GM21360 (cell line): ENCODE data around the gene VAMP8.
"Not testable (repeated sequence)": the region's sequence is repeated elsewhere in the genome, so short reads cannot be mapped to it uniquely, and the experiment has no call there.

Source experiments
- ATAC-seq: cut with Tn5 transposase; IDR thresholded peaks from one replicate; pipeline ENCODE4 v1.9.1; 2021; ENCODE audit warnings: mild to moderate bottlenecking, moderate library complexity; ENCODE audit not compliant: unreplicated experiment

The VAMP8 gene

GRCh38 chr2:85597241-85597640 is 19.9 kb downstream of the VAMP8 start:
- ATAC-seq, result no peak

- ATAC-seq, result no peak
Observed at GRCh38 chr2:85598594-85599340, 21.4 kb downstream of the VAMP8 start.

DNA sequence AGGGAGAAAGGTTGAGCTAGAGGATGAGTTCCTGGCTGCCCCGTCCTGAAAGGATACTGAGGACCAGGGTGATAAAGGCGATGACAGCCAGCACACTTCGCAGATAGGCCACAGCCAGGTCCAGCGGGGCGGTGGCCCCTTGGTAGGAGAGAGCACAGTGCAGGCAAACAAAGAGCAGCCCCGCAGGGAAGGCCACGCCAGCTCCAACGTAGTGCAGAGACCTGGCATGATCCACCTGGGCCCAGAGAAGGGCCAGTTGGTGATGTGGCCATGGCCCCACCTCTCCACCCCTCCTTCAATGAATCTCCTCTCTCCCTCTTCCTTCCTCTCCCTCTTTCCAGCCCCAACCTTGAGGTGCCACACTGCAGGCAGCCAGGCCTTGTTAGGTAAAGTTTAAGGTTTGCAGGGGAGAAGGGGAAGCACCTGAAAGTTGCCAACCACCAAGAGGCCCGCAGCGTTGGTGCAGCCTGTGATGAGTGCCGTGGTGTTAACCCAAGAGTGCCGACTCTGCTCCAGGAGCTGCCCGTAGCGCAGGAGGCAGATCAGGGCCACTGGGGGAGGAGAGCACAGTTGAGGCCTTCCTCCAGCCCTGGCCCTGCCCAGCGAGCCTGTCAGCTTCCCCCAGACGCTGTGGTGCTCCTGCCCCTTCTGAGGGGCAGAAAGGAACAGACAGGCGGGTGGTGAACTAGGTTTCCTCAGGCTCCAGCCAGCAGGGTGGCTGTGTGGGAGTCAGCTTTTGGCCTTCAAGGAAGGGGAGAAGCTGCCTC is 22.3 kb downstream of the VAMP8 start:
- no peak for ATAC-seq

DNA sequence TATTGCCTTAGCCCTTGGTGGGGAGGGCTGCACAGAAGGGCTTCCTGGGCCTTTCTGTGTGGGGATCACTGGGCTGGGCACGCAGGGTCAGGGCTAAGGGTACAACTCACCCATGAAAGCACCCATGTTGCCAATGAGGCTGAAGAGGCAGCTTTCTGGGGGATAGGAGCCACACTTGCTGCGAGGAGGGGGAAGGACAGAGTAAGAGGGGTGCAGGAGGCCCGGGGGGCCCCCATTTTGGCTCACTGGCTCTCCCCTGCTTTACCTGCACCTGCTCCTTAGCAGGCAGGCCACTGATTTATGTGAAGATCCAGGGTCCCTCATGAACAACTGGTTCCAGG is 22.8 kb downstream of the VAMP8 start:
- ATAC-seq, result no peak

DNA sequence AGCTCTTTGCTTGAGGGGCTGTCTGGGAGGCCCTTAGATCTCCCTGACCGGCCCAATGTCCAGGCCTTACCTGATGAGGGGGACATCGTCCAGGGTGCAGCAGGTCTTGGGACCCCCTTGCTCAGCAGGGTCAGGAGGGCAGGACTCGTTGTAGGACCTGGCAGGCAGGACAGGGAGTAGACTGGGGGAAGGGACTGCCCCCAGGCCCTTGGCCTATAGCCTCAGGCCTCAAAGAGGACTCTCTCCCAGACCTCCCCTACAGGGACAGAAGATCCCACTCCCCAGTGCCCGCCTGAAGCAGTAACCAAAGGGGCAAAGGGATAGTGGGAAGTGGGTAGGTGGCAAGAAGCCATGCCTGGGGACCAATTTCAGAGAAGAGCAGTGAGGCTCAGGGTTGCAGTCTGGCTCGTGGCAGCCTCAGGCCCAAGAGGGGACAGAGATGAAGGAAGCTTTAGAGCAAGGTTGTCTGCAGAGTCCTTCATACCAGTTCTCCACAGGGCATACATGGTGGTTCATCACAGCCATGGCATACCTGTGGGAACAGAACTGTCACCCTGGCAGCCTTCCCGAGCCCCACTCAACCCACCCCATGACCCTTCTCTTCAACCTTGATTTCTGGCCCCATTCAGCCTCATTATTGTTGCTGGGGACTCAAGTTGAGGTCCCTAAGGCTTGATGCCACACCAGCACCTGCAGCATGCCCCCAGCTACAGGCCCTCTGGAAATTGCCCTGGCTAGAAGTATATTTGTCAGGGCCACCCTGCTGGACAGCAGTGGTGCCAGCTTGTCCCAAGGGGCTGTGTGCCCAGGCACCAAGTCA is 23.8 kb downstream of the VAMP8 start:
- ATAC-seq, result no peak

DNA sequence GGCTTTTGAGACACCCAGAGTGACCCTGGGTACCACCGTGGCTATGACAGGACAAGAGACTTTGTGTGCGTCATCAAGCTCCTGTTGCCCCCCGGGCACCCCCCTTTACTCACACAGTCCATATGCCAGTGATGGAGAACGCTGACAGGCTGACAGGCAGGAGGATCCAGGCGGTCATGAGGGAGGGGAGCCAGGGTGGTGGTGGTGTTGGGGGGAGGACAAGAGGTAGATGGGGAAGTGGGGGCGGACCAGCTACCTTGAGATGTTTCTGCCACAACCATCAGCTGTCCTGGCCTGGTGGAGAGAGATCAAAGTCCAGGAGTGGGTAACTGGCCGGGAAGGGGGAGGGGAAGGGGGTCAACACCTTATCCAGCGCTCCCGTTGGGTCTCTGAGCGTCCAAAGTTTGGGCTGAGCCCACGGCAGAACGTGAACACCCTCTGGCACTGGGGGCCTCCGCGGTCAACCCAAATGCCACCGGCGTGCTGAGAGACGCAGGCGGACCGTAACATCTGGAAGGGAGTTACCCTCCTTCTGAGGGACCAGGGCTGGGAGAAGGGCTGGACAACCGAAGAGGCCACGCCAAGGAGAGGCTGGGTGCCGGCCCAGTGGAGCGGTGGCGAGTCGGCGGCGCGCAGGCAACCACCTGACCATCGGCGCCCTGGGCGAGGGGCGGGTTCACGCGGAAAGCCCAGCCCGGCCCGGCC is 24.5 kb downstream of the VAMP8 start:
- ATAC-seq, result peak; percentile 27

- peak; percentile 93 for ATAC-seq
Observed at GRCh38 chr2:85602476-85603234, 25.3 kb downstream of the VAMP8 start, which contains the start of gene TMEM150A. Gene TMEM150A (minus strand): TSS chr2:85602698. CDS start chr2:85601948, 750 bp downstream.

DNA sequence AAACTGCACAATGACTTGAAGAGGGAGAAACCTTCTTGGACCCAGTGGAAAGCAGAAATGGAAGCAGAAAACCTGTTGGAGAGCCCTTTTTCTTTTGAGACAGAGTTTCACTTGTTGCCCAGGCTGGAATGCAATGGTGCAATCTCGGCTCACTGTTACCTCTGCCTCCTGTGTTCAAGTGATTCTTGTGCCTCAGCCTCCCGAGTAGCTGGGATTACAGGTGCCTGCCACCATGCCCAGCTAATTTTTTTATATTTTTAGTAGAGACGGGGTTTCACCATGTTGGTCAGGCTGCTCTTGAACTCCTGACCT is 26.7 kb downstream of the VAMP8 start:
- ATAC-seq, result not testable (repeated sequence)

DNA sequence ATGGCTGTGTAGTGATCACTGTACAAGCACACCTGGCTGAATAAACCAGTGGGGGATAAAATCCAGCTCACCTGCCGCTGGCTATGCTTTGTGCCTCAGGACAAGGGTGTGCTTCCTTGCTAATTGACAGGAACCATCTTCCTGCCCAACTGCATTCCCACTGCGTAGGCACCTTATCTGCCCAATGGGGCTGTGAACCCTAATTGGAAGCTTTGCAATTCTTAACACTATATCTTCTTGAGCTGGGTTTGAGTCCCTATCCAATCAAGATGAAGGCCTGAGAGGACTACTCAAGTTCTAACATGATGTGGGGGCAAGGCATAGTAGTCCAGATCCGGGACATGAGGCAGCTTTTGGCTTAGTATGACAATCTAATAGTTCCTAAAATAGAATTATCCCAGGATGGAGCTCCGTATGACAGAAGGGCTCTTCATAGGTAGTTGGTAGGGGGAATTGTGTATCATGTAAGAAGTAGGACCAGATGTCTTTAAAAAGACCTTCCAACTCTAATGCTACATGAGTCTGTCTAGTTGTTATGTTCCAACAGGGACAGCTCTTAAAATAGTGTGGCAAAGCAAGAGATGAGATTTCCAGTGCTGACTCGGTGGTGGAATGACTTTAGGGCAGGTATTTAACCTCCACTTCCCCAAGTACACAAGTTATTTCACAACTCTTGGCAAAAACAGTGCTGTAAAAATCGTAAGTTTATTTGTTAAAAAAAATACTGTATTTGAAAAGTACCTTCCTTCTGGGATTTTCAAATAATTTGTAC is 27.4 kb downstream of the VAMP8 start:
- no peak for ATAC-seq

GRCh38 chr2:85605406-85606115 is 28.2 kb downstream of the VAMP8 start:
- ATAC-seq, result no peak

- ATAC-seq, result no peak
Observed at GRCh38 chr2:85606116-85606455, 28.7 kb downstream of the VAMP8 start.

DNA sequence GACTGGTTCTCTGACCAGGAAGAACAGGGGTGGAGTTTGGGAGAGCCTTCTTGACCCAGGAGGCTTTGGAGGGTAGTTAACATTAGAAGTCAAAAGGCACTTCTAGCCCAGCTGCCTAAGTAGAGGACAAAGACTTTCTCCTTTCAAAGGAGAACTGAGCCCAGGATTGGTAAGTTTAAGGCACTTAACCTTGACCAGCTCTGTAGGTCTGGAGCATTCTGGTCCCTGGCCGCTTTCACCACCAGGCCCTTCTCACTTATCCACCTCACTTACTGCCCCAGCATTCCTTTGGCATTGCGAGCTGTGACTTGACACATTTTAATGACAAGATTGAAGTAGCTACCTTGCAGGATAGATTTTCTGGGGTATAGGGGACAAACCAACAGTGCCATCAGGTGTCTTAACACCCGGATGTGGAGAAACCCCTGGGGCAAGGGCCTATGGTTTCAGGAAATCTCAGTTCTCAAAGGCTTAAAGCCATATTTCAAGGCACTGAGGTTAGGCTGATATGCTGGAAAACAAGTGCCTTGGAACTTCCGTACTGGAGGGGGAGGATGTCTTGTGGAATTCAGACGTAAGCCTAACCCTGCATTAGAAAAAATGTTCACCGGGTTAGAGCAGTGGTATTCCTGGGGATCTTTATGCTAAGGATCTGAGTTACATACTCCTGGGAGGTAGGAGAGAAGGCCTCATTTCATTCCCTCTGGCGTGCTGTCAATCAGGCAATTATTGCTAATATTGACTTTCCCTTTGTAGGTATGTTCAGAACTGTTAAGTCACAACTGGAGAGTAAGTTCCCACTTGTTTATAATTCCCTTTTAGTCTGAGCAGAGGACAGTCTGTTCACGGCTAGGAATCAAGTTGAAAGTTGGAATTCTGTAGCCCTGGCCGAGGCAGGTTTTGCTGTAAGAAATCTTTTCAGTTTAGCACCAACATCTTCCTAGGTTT is 30.2 kb downstream of the VAMP8 start:
- no peak for ATAC-seq

DNA sequence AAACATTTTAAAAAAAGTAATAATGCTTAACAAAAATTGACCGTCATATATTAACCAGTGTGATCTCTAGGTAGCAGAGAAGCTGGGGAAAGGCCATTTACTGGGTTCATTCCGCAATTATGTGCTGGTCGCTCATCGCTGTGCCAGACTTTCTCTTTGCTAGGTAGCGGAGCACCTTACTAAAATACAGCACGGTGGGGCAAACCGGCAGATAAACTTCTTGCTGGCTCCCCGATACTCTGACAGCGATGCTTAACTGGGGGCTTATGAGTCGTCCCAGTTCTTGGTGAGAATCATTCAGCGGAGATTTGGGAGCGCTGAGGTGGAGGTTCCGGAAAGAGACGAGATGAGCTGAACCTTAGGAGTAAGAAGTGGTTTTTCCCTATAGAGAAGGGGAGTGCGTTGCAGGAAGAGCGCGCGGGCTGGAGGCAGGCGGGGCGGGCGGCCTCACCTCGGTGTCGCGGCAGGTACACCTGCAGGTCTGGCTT is 33.9 kb downstream of the VAMP8 start:
- ATAC-seq, result no peak

GRCh38 chr2:85611705-85612587 is 34.6 kb downstream of the VAMP8 start, which contains the start of gene C2orf68:
Gene C2orf68 (minus strand): TSS chr2:85612066. CDS start chr2:85611984, 82 bp downstream.
- ATAC-seq, result peak; percentile 75

- ATAC-seq, result no peak
Observed at GRCh38 chr2:85613717-85614515, 36.5 kb downstream of the VAMP8 start.

DNA sequence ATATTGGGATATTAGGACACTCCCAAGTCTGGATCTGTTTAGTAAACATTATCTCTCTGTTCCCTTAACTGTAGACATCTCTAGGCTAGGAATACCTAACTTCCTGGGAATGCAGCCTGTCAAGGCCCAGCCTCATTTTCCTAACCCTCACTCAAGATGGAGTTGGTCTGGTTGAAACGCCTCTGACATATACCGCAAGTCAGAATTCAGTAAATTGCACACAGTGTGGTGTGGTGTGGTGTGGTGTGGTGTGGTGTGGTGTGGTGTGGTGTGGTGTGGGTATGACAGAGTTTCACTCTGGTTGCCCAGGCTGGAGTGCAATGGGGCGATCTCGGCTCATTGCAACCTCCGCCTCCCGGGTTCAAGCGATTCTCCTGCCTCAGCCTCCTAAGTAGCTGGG is 37.4 kb downstream of the VAMP8 start:
- ATAC-seq, result not testable (repeated sequence)
